Frontal cortex (tissue), 4 donors: ENCODE results near the gene TRMT11. TPM values are rescaled to one million over a fixed set of nuclear protein-coding genes. Genes with fewer than 3 reads are reported as not detected.

Source experiments
- DNase-seq, 2 donors: peaks; one replicate each; pipeline ENCODE4 v3.0.0; 2012; ENCODE audit warnings: low spot score in 2 of 2
- FAIRE-seq: peaks from 2 replicates; lab custom pipeline; 2012; peaks lifted over from hg19 to GRCh38; lab: Jason Lieb, UNC
- small RNA-seq: library from RNA; depleted of rRNA; stranded (forward); fragments of <200 nt; gene quantifications from one replicate; pipeline ENCODE3, GENCODE V24; 2014
- total RNA-seq: library from RNA; depleted of rRNA; stranded (reverse); fragments of >200 nt; gene quantifications from one replicate; pipeline ENCODE4 v1.2.3, GENCODE V29; 2014
- donor health status: control.
- donor health status: control.
- donor health status: control.

Gene TRMT11
- total RNA-seq, 1 donor from 2014 or later, result 23.2 TPM

- no peak for FAIRE-seq
- no peak for DNase-seq
Observed at GRCh38 chr6:126064748-126065401, 78.5 kb downstream of the TRMT11 start.

DNA sequence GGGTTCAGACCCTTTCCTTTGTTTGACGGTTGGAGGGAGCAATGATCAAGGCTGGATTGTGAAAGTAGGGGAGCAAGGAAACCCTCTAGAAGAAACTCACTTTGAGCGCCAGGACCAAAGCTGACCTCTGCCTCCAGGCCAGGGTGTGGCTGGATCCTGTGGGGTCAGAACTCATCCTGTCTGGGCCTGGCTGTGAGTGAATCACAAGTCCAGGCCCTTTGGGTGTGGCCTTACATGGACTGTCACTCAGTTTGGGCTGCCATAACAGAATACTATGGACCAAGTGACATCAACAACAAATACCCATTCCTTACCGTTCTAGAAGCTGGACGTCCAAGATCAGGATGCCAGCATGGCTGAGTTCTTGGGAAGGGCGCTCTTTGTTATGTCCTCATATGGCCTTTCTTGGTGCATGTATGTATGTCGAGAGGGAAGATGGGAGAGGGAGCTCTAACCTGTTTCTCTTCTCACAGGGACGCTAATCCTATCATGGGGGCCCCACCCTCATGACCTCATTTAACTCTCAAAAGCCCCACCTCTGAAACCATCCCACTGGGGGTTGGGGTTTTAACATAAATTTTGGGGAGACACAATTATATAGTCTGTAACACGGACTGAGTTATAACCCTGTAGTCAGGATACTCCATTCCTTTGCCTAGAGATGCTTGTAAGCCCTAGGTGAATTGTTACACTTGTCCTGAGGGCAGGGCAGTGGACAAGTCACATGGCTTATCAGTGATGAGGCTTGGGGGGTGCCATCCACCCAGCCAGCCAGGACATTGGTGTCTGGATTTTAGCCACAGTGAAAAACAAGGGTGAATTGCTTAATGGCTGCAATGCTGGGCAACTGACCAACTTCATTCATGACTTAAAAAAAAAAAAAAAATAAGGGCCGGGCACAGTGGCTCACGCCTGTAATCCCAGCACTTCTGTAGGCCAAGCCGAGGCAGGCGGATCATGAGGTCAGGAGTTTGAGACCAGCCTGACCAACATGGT, 80.0 kb downstream of the TRMT11 start:
- FAIRE-seq (no peak), DNase-seq (no peak)

- FAIRE-seq, result no peak
- no peak for DNase-seq
Observed at GRCh38 chr6:126067073-126067472, 80.7 kb downstream of the TRMT11 start.

- DNase-seq, result no peak
- no peak for FAIRE-seq
Observed at GRCh38 chr6:126069449-126069848, 83.1 kb downstream of the TRMT11 start.

- FAIRE-seq (no peak), DNase-seq (no peak)
Observed at GRCh38 chr6:126071000-126071647, 84.8 kb downstream of the TRMT11 start.

- FAIRE-seq, result no peak
- no peak for DNase-seq
Observed at GRCh38 chr6:126072172-126072571, 85.8 kb downstream of the TRMT11 start.

GRCh38 chr6:126072834-126073233, 86.5 kb downstream of the TRMT11 start:
- DNase-seq (no peak), FAIRE-seq (no peak)

- DNase-seq (no peak), FAIRE-seq (no peak)
Observed at GRCh38 chr6:126075335-126076071, 89.2 kb downstream of the TRMT11 start.

- FAIRE-seq (no peak), DNase-seq (no peak)
Observed at GRCh38 chr6:126076992-126077664, 90.8 kb downstream of the TRMT11 start.

- DNase-seq, result no peak
- FAIRE-seq, result no peak
Observed at GRCh38 chr6:126077810-126078776, 91.8 kb downstream of the TRMT11 start.

DNA sequence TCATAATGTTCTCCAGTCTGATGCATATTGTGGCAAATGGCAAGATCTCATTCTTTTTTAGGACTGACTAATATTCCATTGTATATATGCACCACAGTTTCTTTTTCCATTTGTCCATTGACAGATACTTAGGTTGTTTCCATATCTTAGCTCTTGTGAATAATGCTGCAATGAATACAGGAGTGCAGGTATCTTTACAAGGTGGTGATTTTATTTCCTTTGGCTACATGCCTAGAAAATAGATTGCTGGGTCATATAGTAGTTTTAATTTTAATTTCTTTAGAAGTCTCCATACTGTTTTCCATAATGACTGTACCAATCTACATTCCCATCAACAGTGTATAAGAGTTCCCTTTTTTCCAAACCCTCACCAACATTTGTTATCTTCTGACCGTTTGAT, 97.5 kb downstream of the TRMT11 start:
- no peak for FAIRE-seq
- DNase-seq, result no peak

- no peak for DNase-seq
- no peak for FAIRE-seq
Observed at GRCh38 chr6:126086560-126086959, 100.2 kb downstream of the TRMT11 start.

Small RNAs within 50 kb of the gene (small RNA-seq; reads per million reads assigned to genes)
- gene RNA5SP216, result not detected

Other genes with a start within 250 kb of the TRMT11 start
- 1.2 TPM for gene HEY2, start 236.9 kb upstream of the TRMT11 start, total RNA-seq
- gene NCOA7, start 195.6 kb upstream of the TRMT11 start, total RNA-seq, result 27.3 TPM
- 90.5 TPM for gene HINT3, start 29.8 kb upstream of the TRMT11 start, total RNA-seq